ENCODE data around the gene ARHGEF4. TPM values are rescaled to one million over a fixed set of nuclear protein-coding genes. Genes with fewer than 3 reads are reported as not detected.
A peak's percentile ranks its signal among the peaks of the same experiment; 100 is the strongest.
"Not testable (repeated sequence)": the region's sequence is repeated elsewhere in the genome, so short reads cannot be mapped to it uniquely, and the experiment has no call there.

The ARHGEF4 gene
- total RNA-seq, 2 experiments from 2014 or later = 0.40 to 0.47 TPM

- DNase-seq = no peak
- Mint-ChIP-seq H3K4me3 (no peak overlapping the region), H3K27me3 (peaks cover 18% of the 10 kb centered on the region), H3K9me3 (no peaks in the 10 kb centered on the region), H3K36me3 (ENCODE audit: low read depth) (no peaks in the 10 kb centered on the region), H3K4me1 (peaks cover 9% of the 10 kb centered on the region), H3K27ac (no peak overlapping the region)
- ChIA-PET CTCF (interaction anchor here (1.2 kb wide), 1 partner anchor 26 kb away, joined by 3 read pairs; no protein-coding TSS in a partner anchor), POLR2A (interaction anchor here (0.6 kb wide), 1 partner anchor 13 kb away, joined by 3 read pairs; no protein-coding TSS in a partner anchor)
These were observed 149.3 kb downstream of the ARHGEF4 start for GRCh38 chr2:130985831-130986649.

- no peak for DNase-seq
- Mint-ChIP-seq H3K4me1 (peaks cover 9% of the 10 kb centered on the region), H3K27ac (no peak overlapping the region), H3K4me3 (no peak overlapping the region), H3K27me3 (peaks cover 14% of the 10 kb centered on the region), H3K36me3 (ENCODE audit: low read depth) (no peaks in the 10 kb centered on the region), H3K9me3 (no peaks in the 10 kb centered on the region)
- CTCF ChIA-PET = no interaction called here
- POLR2A ChIA-PET = interaction anchor here (0.6 kb wide), 1 partner anchor 14 kb away, joined by 3 read pairs; no protein-coding TSS in a partner anchor
These were observed 150.3 kb downstream of the ARHGEF4 start for GRCh38 chr2:130986890-130987493.

- H3K4me3 Mint-ChIP-seq = no peak overlapping the region
- peaks cover 12% of the 10 kb centered on the region for H3K27me3 Mint-ChIP-seq
- H3K9me3 Mint-ChIP-seq = no peaks in the 10 kb centered on the region
- no peaks in the 10 kb centered on the region for H3K36me3 Mint-ChIP-seq (ENCODE audit: low read depth)
- H3K27ac Mint-ChIP-seq = no peak overlapping the region
- peaks cover 9% of the 10 kb centered on the region for H3K4me1 Mint-ChIP-seq
- ChIA-PET POLR2A (no interaction called here), CTCF (no interaction called here)
- no peak for DNase-seq
These were observed 151.1 kb downstream of the ARHGEF4 start for GRCh38 chr2:130987519-130988425.

GRCh38 chr2:130991446-130991845 lies 154.7 kb downstream of the ARHGEF4 start:
- CTCF ChIA-PET; H3K4me1 Mint-ChIP-seq; H3K9me3 Mint-ChIP-seq; DNase-seq; H3K4me3 Mint-ChIP-seq; H3K27ac Mint-ChIP-seq; H3K36me3 Mint-ChIP-seq (ENCODE audit: low read depth); POLR2A ChIA-PET: not testable (repeated sequence)
- H3K27me3 Mint-ChIP-seq = peaks cover 21% of the 10 kb centered on the region

- H3K36me3 Mint-ChIP-seq (ENCODE audit: low read depth); H3K27ac Mint-ChIP-seq; H3K9me3 Mint-ChIP-seq; CTCF ChIA-PET; H3K4me1 Mint-ChIP-seq; POLR2A ChIA-PET; H3K4me3 Mint-ChIP-seq; DNase-seq: not testable (repeated sequence)
- peaks cover 24% of the 10 kb centered on the region for H3K27me3 Mint-ChIP-seq
These were observed 155.3 kb downstream of the ARHGEF4 start for GRCh38 chr2:130992003-130992402.

GRCh38 chr2:130996691-130997090 lies 160.0 kb downstream of the ARHGEF4 start:
- DNase-seq = no peak
- ChIA-PET CTCF (no interaction called here), POLR2A (no interaction called here)
- Mint-ChIP-seq H3K4me3 (no peak overlapping the region), H3K36me3 (ENCODE audit: low read depth) (no peaks in the 10 kb centered on the region), H3K4me1 (no peaks in the 10 kb centered on the region), H3K9me3 (no peaks in the 10 kb centered on the region), H3K27ac (no peak overlapping the region), H3K27me3 (peaks cover 40% of the 10 kb centered on the region)

GRCh38 chr2:130997198-130997597 lies 160.5 kb downstream of the ARHGEF4 start:
- no peaks in the 10 kb centered on the region for H3K36me3 Mint-ChIP-seq (ENCODE audit: low read depth)
- no peak for DNase-seq
- H3K27ac Mint-ChIP-seq = no peak overlapping the region
- H3K4me3 Mint-ChIP-seq = no peak overlapping the region
- CTCF ChIA-PET = no interaction called here
- H3K27me3 Mint-ChIP-seq = peaks cover 41% of the 10 kb centered on the region
- H3K4me1 Mint-ChIP-seq = no peaks in the 10 kb centered on the region
- no peaks in the 10 kb centered on the region for H3K9me3 Mint-ChIP-seq
- POLR2A ChIA-PET = no interaction called here

GRCh38 chr2:130998561-130998960 lies 161.8 kb downstream of the ARHGEF4 start:
- POLR2A ChIA-PET = no interaction called here
- no peak for DNase-seq
- peaks cover 41% of the 10 kb centered on the region for H3K27me3 Mint-ChIP-seq
- CTCF ChIA-PET = interaction anchor here (0.8 kb wide), 1 partner anchor 9 kb away, joined by 3 read pairs; no protein-coding TSS in a partner anchor
- no peaks in the 10 kb centered on the region for H3K36me3 Mint-ChIP-seq (ENCODE audit: low read depth)
- no peak overlapping the region for H3K4me3 Mint-ChIP-seq
- no peaks in the 10 kb centered on the region for H3K9me3 Mint-ChIP-seq
- H3K27ac Mint-ChIP-seq = no peak overlapping the region
- H3K4me1 Mint-ChIP-seq = no peaks in the 10 kb centered on the region

- Mint-ChIP-seq H3K36me3 (ENCODE audit: low read depth) (peaks cover 1% of the 10 kb centered on the region), H3K27ac (no peak overlapping the region), H3K4me3 (no peak overlapping the region), H3K9me3 (no peaks in the 10 kb centered on the region), H3K27me3 (peaks cover 25% of the 10 kb centered on the region), H3K4me1 (peaks cover 8% of the 10 kb centered on the region)
- POLR2A ChIA-PET = no interaction called here
- DNase-seq = no peak
- CTCF ChIA-PET = no interaction called here
These were observed 167.9 kb downstream of the ARHGEF4 start for GRCh38 chr2:131004446-131005209.

GRCh38 chr2:131005216-131005935 lies 168.7 kb downstream of the ARHGEF4 start:
- POLR2A ChIA-PET = no interaction called here
- no peak overlapping the region for H3K27ac Mint-ChIP-seq
- no peak for DNase-seq
- H3K36me3 Mint-ChIP-seq (ENCODE audit: low read depth) = peaks cover 5% of the 10 kb centered on the region
- peaks cover 26% of the 10 kb centered on the region for H3K27me3 Mint-ChIP-seq
- H3K9me3 Mint-ChIP-seq = peaks cover 2% of the 10 kb centered on the region
- no peak overlapping the region for H3K4me3 Mint-ChIP-seq
- CTCF ChIA-PET = no interaction called here
- H3K4me1 Mint-ChIP-seq = peaks cover 15% of the 10 kb centered on the region

GRCh38 chr2:131006561-131006960 lies 169.8 kb downstream of the ARHGEF4 start:
- POLR2A ChIA-PET = no interaction called here
- Mint-ChIP-seq H3K27ac (no peak overlapping the region), H3K4me3 (no peak overlapping the region), H3K27me3 (peaks cover 25% of the 10 kb centered on the region), H3K9me3 (peaks cover 4% of the 10 kb centered on the region), H3K4me1 (peaks cover 27% of the 10 kb centered on the region), H3K36me3 (ENCODE audit: low read depth) (peaks cover 5% of the 10 kb centered on the region)
- peak; percentile 1 for DNase-seq
- CTCF ChIA-PET = no interaction called here

- H3K36me3 Mint-ChIP-seq (ENCODE audit: low read depth) = peaks cover 5% of the 10 kb centered on the region
- peak; percentile 3 for DNase-seq
- CTCF ChIA-PET = interaction anchor here (0.6 kb wide), 1 partner anchor 220 kb away, joined by 3 read pairs; no protein-coding TSS in a partner anchor
- H3K4me3 Mint-ChIP-seq = no peak overlapping the region
- peaks cover 4% of the 10 kb centered on the region for H3K9me3 Mint-ChIP-seq
- POLR2A ChIA-PET = no interaction called here
- H3K4me1 Mint-ChIP-seq = peaks cover 33% of the 10 kb centered on the region
- H3K27me3 Mint-ChIP-seq = peaks cover 27% of the 10 kb centered on the region
- H3K27ac Mint-ChIP-seq = no peak overlapping the region
These were observed 172.3 kb downstream of the ARHGEF4 start for GRCh38 chr2:131008967-131009366.
